Right renal cortex interstitium (tissue), 3 donors: ENCODE results near the gene ZBTB34. TPM values are rescaled to one million over a fixed set of nuclear protein-coding genes. Genes with fewer than 3 reads are reported as not detected.
"Not testable (repeated sequence)": the region's sequence is repeated elsewhere in the genome, so short reads cannot be mapped to it uniquely, and the experiment has no call there.

Experiments used
- DNase-seq, 3 donors: peaks; one replicate each; pipeline ENCODE4 v3.0.0-alpha.2; 2013; ENCODE audit warnings: low read depth in 3 of 3, low spot score in 2 of 3
- polyA plus RNA-seq, 3 donors: library from polyadenylated mRNA; unstranded; fragments of 120-200 nt; gene quantifications; one replicate each; pipeline ENCODE4 v1.2.1, GENCODE V29; 2013; ENCODE audit not compliant: insufficient read length in 3 of 3

Gene ZBTB34
- polyA plus RNA-seq, result 10 to 100 TPM; 21.7 to 22.7 (median 22.2) TPM

GRCh38 chr9:126860077-126860756, at the start of gene ZBTB34:
ZBTB34 (plus strand) TSS chr9:126860639; CDS start chr9:126879400, 18,761 bp downstream.
- DNase-seq, result peak in 1 of 3 donors; percentile 50

- DNase-seq, result no peak
Observed at GRCh38 chr9:126813072-126813471, 47.4 kb upstream of the ZBTB34 start.

- no peak for DNase-seq
Observed at GRCh38 chr9:126814091-126814490, 46.3 kb upstream of the ZBTB34 start.

- DNase-seq, result not testable (repeated sequence)
Observed at GRCh38 chr9:126817615-126818014, 42.8 kb upstream of the ZBTB34 start.

- DNase-seq, result no peak
Observed at GRCh38 chr9:126818482-126818881, 42.0 kb upstream of the ZBTB34 start.

- no peak for DNase-seq
Observed at GRCh38 chr9:126819482-126819881, 41.0 kb upstream of the ZBTB34 start.

- no peak for DNase-seq
Observed at GRCh38 chr9:126822278-126822677, 38.2 kb upstream of the ZBTB34 start.

GRCh38 chr9:126822873-126823272, 37.6 kb upstream of the ZBTB34 start:
- no peak for DNase-seq

- DNase-seq, result not testable (repeated sequence)
Observed at GRCh38 chr9:126824052-126824451, 36.4 kb upstream of the ZBTB34 start.

GRCh38 chr9:126827227-126827626, 33.2 kb upstream of the ZBTB34 start:
- DNase-seq, result no peak

GRCh38 chr9:126829035-126829434, 31.4 kb upstream of the ZBTB34 start:
- DNase-seq, result no peak

GRCh38 chr9:126830827-126831226, 29.6 kb upstream of the ZBTB34 start:
- DNase-seq, result no peak

- DNase-seq, result no peak
Observed at GRCh38 chr9:126832440-126832839, 28.0 kb upstream of the ZBTB34 start.

- no peak for DNase-seq
Observed at GRCh38 chr9:126833020-126833419, 27.4 kb upstream of the ZBTB34 start.

GRCh38 chr9:126833710-126834345, 26.6 kb upstream of the ZBTB34 start:
- no peak for DNase-seq

- DNase-seq, result no peak
Observed at GRCh38 chr9:126834672-126835071, 25.8 kb upstream of the ZBTB34 start.

- DNase-seq, result no peak
Observed at GRCh38 chr9:126836216-126836615, 24.2 kb upstream of the ZBTB34 start.

- DNase-seq, result no peak
Observed at GRCh38 chr9:126838055-126838811, 22.2 kb upstream of the ZBTB34 start.

- no peak for DNase-seq
Observed at GRCh38 chr9:126838895-126839294, 21.5 kb upstream of the ZBTB34 start.

- DNase-seq, result no peak
Observed at GRCh38 chr9:126839301-126839700, 21.1 kb upstream of the ZBTB34 start.

- DNase-seq, result no peak
Observed at GRCh38 chr9:126842220-126842842, 18.1 kb upstream of the ZBTB34 start.
